ENCODE data around the gene ACTG2. TPM values are rescaled to one million over a fixed set of nuclear protein-coding genes. Genes with fewer than 3 reads are reported as not detected.
A peak's percentile ranks its signal among the peaks of the same experiment; 100 is the strongest.

ACTG2 gene
- total RNA-seq, 1 experiment from 2014 or later, result 2.9 TPM

GRCh38 chr2:73914667-73915066 is 21.9 kb downstream of the ACTG2 start:
- DNase-seq (ENCODE audit: low read depth), result no peak

- DNase-seq (ENCODE audit: low read depth), result no peak
These were observed 22.7 kb downstream of the ACTG2 start for GRCh38 chr2:73915437-73915993.

GRCh38 chr2:73916666-73917065 is 23.9 kb downstream of the ACTG2 start:
- no peak for DNase-seq (ENCODE audit: low read depth)

GRCh38 chr2:73917296-73917695 is 24.5 kb downstream of the ACTG2 start:
- no peak for DNase-seq (ENCODE audit: low read depth)

- DNase-seq (ENCODE audit: low read depth), result no peak
These were observed 24.9 kb downstream of the ACTG2 start for GRCh38 chr2:73917696-73918207.

DNA sequence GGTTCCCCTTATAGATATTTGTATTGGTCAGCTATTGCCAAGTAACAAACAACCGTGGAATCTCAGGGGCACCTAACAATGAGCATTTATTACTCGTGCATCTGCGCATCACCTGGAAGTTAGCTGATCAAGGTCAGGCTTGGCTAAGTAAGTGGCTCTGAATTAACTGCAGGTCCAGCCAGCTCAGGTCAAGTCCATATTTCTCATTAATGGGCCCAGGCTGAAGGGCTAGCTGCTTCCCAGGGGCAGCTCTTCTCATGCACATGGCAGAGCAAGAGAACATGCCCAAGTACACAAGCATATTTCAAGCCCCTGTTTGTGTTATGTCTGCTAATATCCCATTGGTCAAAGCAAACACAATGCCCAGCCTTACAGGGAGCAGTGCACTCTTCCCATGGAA is 26.0 kb downstream of the ACTG2 start:
- no peak for DNase-seq (ENCODE audit: low read depth)

DNA sequence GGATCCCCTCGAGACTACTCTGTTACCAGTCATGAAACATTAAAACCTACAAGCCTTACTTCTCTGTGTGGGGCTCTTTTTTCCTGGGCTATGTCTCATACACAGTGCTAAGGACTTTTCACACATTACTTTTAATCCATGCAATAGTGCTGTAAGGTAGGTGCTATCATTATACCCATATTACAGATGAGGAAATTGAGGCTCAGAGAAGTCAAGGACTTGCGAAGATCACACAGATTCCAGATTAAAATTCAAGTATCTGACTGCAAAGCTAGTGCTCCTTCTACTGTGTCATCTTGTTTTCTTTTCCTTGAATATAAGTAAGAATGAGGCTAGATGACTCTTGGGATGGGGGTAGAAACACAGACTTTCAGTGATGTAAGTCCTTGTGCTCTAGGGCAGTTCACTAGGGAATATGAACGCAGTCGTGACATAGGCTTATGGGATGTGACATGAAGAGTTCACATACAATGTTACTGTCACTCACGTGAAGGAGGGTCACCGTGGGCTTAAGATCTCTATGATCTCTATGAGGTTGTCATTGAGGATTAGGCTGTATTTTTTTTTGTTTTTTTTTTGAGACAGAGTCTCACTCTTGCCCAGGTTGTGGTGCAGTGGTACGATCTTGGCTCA is 26.9 kb downstream of the ACTG2 start:
- no peak for DNase-seq (ENCODE audit: low read depth)

GRCh38 chr2:73920577-73921545 is 28.1 kb downstream of the ACTG2 start:
- DNase-seq (ENCODE audit: low read depth), result no peak

DNA sequence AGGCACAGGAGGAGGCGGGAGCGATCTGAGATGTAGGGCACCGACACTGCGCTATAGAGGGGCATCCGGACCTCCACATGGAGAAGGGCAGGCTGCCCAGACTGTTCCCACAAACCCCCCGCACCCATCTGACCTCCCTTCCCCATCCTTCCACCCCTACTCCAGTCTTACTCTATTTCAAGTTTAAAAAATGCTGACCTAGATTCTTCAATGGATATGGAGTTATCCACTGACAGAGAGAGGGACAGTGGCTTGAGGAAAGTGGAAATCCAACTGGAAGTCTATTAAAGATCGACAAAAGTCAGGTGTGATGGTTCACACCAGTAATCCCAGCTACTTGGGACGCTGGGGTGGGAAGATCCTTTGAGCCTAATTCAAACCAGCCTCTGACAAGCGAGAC is 28.8 kb downstream of the ACTG2 start:
- no peak for DNase-seq (ENCODE audit: low read depth)

DNA sequence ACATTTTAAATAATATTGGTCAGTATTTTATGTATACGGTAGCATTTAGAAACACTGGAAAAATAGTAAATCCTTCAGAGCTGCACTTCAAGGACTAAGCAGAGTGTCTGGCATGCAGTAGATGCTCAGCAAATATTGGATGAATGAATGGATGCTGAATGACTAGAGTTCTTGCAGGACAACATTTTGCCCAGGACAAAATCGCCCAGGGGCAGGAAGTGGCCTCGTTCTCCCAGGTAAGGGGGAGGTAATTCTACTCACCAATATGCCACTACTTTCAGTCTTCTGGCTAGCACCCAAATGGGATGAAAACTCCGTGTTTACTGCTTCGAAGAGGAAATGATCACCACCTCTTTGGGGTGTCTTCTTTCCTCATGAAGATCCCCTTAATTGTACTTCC is 29.9 kb downstream of the ACTG2 start:
- DNase-seq (ENCODE audit: low read depth), result no peak

GRCh38 chr2:73925033-73925704 is 32.4 kb downstream of the ACTG2 start:
- DNase-seq (ENCODE audit: low read depth), result no peak

- DNase-seq (ENCODE audit: low read depth), result no peak
These were observed 33.2 kb downstream of the ACTG2 start for GRCh38 chr2:73925853-73926492.

- DNase-seq (ENCODE audit: low read depth), result peak; percentile 99
These were observed 33.9 kb downstream of the ACTG2 start, which contains the start of gene DGUOK for GRCh38 chr2:73926493-73927327. Gene DGUOK (plus strand): TSS chr2:73926880. CDS start chr2:73926911, 31 bp downstream.

DNA sequence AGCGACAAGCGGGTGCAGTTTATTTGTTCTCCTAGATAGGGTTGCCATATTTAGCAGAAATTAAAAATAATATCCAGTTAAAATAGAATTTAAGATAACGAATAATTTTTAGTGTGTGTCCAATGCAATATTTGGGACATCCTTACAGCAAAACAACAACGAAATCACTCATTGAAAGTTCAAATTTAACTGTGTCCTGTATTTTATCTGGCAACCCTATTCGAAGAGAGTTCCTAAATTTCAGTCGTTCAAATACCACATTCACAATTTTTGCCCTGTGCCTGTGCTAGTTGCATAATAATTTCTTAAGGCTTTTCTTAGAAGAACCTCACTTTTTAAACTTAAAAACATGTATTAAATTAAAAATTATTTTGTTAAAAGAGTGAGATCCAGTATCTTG is 34.5 kb downstream of the ACTG2 start:
- DNase-seq (ENCODE audit: low read depth), result no peak

DNA sequence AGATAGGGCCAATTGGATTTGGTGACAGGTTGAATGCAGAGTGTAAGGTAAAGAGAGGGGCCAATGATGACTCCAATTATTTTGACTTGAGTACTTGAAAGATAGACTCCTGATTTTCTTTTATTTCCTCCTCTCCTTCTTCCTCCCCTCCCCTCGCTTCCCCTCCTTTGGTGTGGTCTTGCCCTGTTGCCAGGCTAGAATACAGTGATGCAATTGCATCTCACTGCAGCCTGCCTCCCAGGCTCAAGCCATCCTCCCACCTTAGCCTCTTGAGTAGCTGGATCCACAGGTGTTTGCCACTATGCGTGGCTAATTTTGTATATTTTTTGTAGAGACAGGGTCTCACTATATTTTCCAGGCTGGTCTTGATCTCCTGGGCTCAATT is 36.1 kb downstream of the ACTG2 start:
- DNase-seq (ENCODE audit: low read depth), result no peak

DNA sequence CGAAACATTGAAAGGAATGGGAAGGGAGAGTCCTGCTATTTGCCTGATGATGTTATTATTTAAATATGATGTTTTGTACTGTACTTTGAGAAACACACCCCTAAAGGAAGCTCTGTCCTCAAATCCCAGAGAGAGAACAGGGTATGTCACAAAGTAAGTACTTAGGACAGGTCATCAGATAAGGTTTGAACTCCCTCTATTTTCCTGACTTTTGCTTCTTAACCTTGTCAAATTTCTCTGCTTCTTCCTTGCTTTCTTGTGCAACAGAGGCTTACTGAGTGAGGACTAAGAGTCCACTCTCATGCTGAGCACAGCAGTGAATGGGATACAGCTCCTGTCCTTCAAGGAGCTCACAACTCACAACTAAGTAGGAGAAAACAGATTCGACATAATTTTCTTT is 37.6 kb downstream of the ACTG2 start:
- DNase-seq (ENCODE audit: low read depth), result no peak

DNA sequence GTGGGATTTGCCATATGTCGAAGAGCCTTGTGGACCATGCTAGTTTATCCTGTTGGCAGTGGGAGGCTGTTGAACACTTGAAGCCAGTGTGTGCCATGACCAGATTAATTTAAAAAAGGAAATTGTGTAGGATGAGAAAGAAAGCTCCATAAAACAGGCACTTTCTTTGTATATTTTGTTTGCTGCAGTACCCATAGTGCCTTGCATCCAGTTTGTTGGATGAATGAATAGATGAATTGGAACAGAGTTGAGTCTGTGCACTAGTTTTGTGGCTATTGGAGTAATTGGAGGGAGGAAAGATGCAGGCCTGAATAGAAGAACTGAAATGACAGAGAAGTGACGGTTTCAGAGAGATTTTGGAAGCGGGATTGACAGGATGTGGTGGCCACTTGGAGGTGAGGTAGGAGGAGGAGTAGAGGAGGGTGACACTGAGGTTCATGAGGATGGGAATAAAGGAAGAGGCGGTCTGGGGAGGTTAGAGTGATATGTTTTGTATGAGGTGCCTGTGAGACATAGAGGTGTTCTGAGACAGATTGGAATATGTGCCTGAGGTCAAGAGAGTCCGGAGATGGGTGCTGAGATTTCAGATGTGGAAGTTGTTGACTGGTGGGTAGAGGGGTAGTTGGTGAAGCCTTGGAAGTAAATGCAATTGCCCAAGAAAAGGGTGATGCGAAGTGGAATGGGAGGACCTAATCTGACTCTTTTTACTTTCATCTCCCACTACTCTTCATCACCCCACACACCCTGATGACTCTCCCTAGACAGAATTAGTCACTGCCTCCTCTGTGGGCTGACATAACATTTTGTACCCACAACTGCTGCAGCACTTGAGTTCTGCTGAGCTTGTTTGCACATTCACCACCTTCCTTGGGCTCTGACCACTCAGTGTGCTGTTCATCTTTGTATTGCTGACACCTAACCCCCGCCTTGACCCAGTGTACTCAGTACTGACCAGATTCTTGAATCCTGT is 39.0 kb downstream of the ACTG2 start:
- DNase-seq (ENCODE audit: low read depth), result peak; percentile 58

DNA sequence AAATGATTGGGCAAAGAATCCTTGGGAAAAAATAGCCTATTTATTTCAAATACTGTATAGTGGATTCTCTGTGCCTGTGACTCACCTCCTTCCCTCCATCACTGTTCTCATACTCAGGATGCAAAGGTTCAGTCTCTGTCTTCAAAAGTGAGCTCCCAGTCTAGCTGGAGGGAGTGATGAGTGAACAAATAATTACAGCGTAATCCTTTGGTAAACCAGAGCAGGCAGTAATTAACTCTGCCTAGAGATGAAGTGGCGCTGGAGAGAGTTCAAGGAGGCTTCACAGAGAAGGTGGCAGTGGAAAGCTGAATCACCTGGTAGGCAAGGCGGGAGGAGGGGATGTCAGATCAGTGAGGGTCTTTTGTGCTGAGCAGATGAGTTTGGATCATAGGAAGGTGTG is 40.4 kb downstream of the ACTG2 start:
- no peak for DNase-seq (ENCODE audit: low read depth)

- DNase-seq (ENCODE audit: low read depth), result no peak
These were observed 42.8 kb downstream of the ACTG2 start for GRCh38 chr2:73935641-73936040.

Measured in RPMI7951 (cell line).